Lower leg skin (tissue), 4 donors: ENCODE results near the gene PNLIPRP2. TPM values are rescaled to one million over a fixed set of nuclear protein-coding genes. Genes with fewer than 3 reads are reported as not detected.

ENCODE experiments used
- DNase-seq, 2 donors: peaks; one replicate each; pipeline ENCODE4 v3.0.0-alpha.2; 2019; ENCODE audit warnings: low spot score in 2 of 2
- H3K4me3 ChIP-seq: fragments of 200-600 bp; sonication (generic); 2 replicates; pipeline ENCODE4 v1.5.1; 2017; ENCODE audit warnings: mild to moderate bottlenecking, low read depth; ENCODE audit not compliant: poor library complexity, severe bottlenecking
- POLR2A ChIP-seq, 2 donors: fragments of 450-650 bp; IDR thresholded peaks; one replicate each; pipeline ENCODE4 v1.6.1; 2016 to 2017; ENCODE audit warnings: antibody characterized with exemption in 2 of 2, mild to moderate bottlenecking in 1 of 2, moderate library complexity in 1 of 2
- WGBS, 2 donors: methylation state at CpG; one replicate each; pipeline ENCODE4 v1.1.5; 2018; 5-methylcytosine and 5-hydroxymethylcytosine counted together
- intact Hi-C: fragments of 100-400 bp; cut with DNase I; formaldehyde crosslinking; loops from one replicate; pipeline ENCODE4 v1.15.0; 2023; ENCODE audit warnings: low total_unique reads
- total RNA-seq, 4 donors: library from RNA; depleted of rRNA; stranded (reverse); fragments of >200 nt; gene quantifications; one replicate each; pipeline ENCODE4 v1.1.0, GENCODE V29; 2016
- TF ChIP-seq, protein P1 (sequence below), 3 donors: fragments of 450-650 bp; IDR thresholded peaks; one replicate each; pipeline ENCODE4 v1.5.1; 2016; ENCODE audit warnings: antibody characterized with exemption in 3 of 3, mild to moderate bottlenecking in 3 of 3, moderate library complexity in 2 of 3

Gene PNLIPRP2
- total RNA-seq, 4 donors from 2014 or later: 0.29 TPM; not detected in 3

GRCh38 chr10:116667484-116667883 is 46.7 kb downstream of the PNLIPRP2 start:
- no peak for TF ChIP-seq POLR2A (IDR thresholded peaks at IDR 0.05)
- TF ChIP-seq, protein P1, sequence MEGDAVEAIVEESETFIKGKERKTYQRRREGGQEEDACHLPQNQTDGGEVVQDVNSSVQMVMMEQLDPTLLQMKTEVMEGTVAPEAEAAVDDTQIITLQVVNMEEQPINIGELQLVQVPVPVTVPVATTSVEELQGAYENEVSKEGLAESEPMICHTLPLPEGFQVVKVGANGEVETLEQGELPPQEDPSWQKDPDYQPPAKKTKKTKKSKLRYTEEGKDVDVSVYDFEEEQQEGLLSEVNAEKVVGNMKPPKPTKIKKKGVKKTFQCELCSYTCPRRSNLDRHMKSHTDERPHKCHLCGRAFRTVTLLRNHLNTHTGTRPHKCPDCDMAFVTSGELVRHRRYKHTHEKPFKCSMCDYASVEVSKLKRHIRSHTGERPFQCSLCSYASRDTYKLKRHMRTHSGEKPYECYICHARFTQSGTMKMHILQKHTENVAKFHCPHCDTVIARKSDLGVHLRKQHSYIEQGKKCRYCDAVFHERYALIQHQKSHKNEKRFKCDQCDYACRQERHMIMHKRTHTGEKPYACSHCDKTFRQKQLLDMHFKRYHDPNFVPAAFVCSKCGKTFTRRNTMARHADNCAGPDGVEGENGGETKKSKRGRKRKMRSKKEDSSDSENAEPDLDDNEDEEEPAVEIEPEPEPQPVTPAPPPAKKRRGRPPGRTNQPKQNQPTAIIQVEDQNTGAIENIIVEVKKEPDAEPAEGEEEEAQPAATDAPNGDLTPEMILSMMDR (IDR thresholded peaks at IDR 0.05): no peak
- no peak overlapping the region for H3K4me3 ChIP-seq
- intact Hi-C loops: no loop called here
- WGBS, 2 donors: 91 to 93% methylated on average over 3 of the region's 3 CpGs
- peak in 1 of 2 donors; percentile 62 for DNase-seq

DNA sequence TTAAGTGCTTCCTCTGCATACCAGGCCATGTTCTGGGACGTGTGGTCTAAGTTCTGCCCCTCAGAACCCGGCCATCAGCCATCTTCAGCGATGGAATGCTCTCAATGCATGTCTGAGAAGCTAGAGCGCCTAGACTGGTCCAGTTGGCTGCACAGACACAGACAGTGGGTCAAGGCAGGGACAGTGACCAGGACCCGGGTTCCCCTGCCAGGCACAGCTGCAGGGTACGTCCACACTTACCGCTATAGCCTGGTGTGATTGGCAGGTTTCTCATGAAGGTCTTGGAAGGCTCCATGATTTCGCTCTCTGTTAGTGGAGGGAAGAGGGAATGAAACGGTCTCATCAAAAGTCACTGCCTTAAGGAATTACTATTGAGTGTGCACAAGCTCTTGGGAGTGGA is 47.3 kb downstream of the PNLIPRP2 start:
- peak in 1 of 2 donors; percentile 68 for DNase-seq
- intact Hi-C loops: no loop called here
- H3K4me3 ChIP-seq: no peak overlapping the region
- WGBS, 2 donors: 93 to 94% methylated on average over 9 of the region's 9 CpGs
- no peak for TF ChIP-seq POLR2A (IDR thresholded peaks at IDR 0.05)
- TF ChIP-seq, protein P1 (IDR thresholded peaks at IDR 0.05): no peak

DNA sequence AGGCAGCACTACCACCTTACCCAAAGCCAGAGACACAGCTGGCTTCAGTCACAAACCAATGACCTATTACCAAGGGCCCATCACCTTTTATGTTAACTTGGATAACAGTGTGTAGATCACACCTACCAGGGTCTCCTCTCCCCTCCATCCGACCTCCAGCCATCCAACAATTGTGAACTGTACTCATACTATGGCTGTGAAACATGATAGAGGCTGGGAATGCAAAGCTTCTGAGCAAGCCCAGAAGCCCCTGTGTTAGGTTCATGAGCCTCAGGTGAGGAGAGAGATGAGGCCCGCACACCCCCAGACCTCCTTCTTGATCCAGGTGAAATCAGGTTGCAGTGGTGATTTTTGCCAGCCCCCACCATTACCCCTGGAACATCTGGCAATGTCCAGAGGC is 47.7 kb downstream of the PNLIPRP2 start:
- WGBS, 2 donors: 89 to 100% methylated on average over 2 of the region's 2 CpGs
- DNase-seq: no peak
- no peak overlapping the region for H3K4me3 ChIP-seq
- intact Hi-C loops: no loop called here
- TF ChIP-seq POLR2A (IDR thresholded peaks at IDR 0.05): no peak
- TF ChIP-seq, protein P1 (IDR thresholded peaks at IDR 0.05): no peak

- intact Hi-C loops: no loop called here
- no peak for TF ChIP-seq POLR2A (IDR thresholded peaks at IDR 0.05)
- TF ChIP-seq, protein P1 (IDR thresholded peaks at IDR 0.05): no peak
- DNase-seq: peak in 1 of 2 donors; percentile 58
- WGBS, 2 donors: 84 to 87% methylated on average over 5 of the region's 5 CpGs
- no peak overlapping the region for H3K4me3 ChIP-seq
Observed at GRCh38 chr10:116669080-116669479, 48.3 kb downstream of the PNLIPRP2 start.

GRCh38 chr10:116669832-116670644 is 49.3 kb downstream of the PNLIPRP2 start:
- TF ChIP-seq, protein P1 (IDR thresholded peaks at IDR 0.05): no peak
- TF ChIP-seq POLR2A (IDR thresholded peaks at IDR 0.05): no peak
- no peak overlapping the region for H3K4me3 ChIP-seq
- DNase-seq: peak in 1 of 2 donors; percentile 82
- intact Hi-C loops: loop anchor here (10.0 kb wide), 1 partner anchor 495 kb away; no protein-coding TSS in a partner anchor
- WGBS, 2 donors: 18 to 24% methylated on average over 21 to 33 of the region's 41 CpGs
